Measurements from ENCODE around the gene ETNK2.

- TF ChIP-seq ZNF274 (IDR thresholded peaks at IDR 0.05; ENCODE audit: low read depth, low read length) (no peak), SUZ12 (IDR thresholded peaks at IDR 0.05; ENCODE audit: extremely low read depth, insufficient read depth, insufficient read length) (no peak)
Observed at GRCh38 chr1:204128464-204128963, 23.3 kb downstream of the ETNK2 start.

Measured in NT2/D1 (cell line).